Omental fat pad (tissue), 4 donors: ENCODE measurements around the gene DBP. TPM values are rescaled to one million over a fixed set of nuclear protein-coding genes. Genes with fewer than 3 reads are reported as not detected.

Experiments used
- ATAC-seq: fragments of 150-250 bp; one replicate; pipeline ENCODE4 v1.9.1; 2016; ENCODE audit warnings: mild to moderate bottlenecking, moderate library complexity; ENCODE audit not compliant: low FRiP score
- DNase-seq: peaks from one replicate; pipeline ENCODE4 v3.0.0-alpha.2; 2019; ENCODE audit warnings: low spot score
- CTCF ChIP-seq, 3 donors: fragments of 450-650 bp; IDR thresholded peaks; one replicate each; pipeline ENCODE4 v1.5.1; 2016 to 2017; ENCODE audit warnings: antibody characterized with exemption in 3 of 3, mild to moderate bottlenecking in 3 of 3, moderate library complexity in 2 of 3
- total RNA-seq, 4 donors: library from RNA; depleted of rRNA; stranded (reverse); fragments of >200 nt; gene quantifications; one replicate each; pipeline ENCODE4 v1.1.0, GENCODE V29; 2016

Gene DBP
- total RNA-seq, 4 donors from 2014 or later: 2.6 to 12.6 (median 5.2) TPM

- ATAC-seq (no peak), DNase-seq (no peak)
- TF ChIP-seq CTCF (IDR thresholded peaks at IDR 0.05): no peak
Measured at GRCh38 chr19:48606463-48607358, 30.5 kb downstream of the DBP start, which contains the start of gene SPACA4. Gene SPACA4, plus strand, starts transcription at chr19:48606742. Its CDS starts 237 bp downstream, at chr19:48606979.

- ATAC-seq (no peak), DNase-seq (no peak)
- no peak for TF ChIP-seq CTCF (IDR thresholded peaks at IDR 0.05)
Measured at GRCh38 chr19:48603850-48604249, 33.3 kb downstream of the DBP start.

- DNase-seq: no peak
- no peak for TF ChIP-seq CTCF (IDR thresholded peaks at IDR 0.05)
- no peak for ATAC-seq
Measured at GRCh38 chr19:48603449-48603848, 33.7 kb downstream of the DBP start.

- no peak for TF ChIP-seq CTCF (IDR thresholded peaks at IDR 0.05)
- DNase-seq: no peak
- ATAC-seq: no peak
Measured at GRCh38 chr19:48603001-48603400, 34.2 kb downstream of the DBP start.

- no peak for DNase-seq
- no peak for ATAC-seq
- no peak for TF ChIP-seq CTCF (IDR thresholded peaks at IDR 0.05)
Measured at GRCh38 chr19:48600679-48601417, 36.3 kb downstream of the DBP start.

- no peak for TF ChIP-seq CTCF (IDR thresholded peaks at IDR 0.05)
- DNase-seq: no peak
- ATAC-seq: no peak
Measured at GRCh38 chr19:48598996-48599700, 38.0 kb downstream of the DBP start.
